ENCODE results near the gene OSMR.
"Not testable (repeated sequence)": the region's sequence is repeated elsewhere in the genome, so short reads cannot be mapped to it uniquely, and the experiment has no call there.

OSMR gene

GRCh38 chr5:38831117-38831516 is 14.7 kb upstream of the OSMR start:
- DNase-seq = no peak

- DNase-seq = no peak
Measured at GRCh38 chr5:38831909-38832308, 13.9 kb upstream of the OSMR start.

- DNase-seq = no peak
Measured at GRCh38 chr5:38832810-38833209, 13.0 kb upstream of the OSMR start.

- no peak for DNase-seq
Measured at GRCh38 chr5:38835887-38836286, 9.9 kb upstream of the OSMR start.

- DNase-seq = no peak
Measured at GRCh38 chr5:38837416-38837815, 8.4 kb upstream of the OSMR start.

- no peak for DNase-seq
Measured at GRCh38 chr5:38837932-38838331, 7.9 kb upstream of the OSMR start.

GRCh38 chr5:38843665-38844064 is 2.1 kb upstream of the OSMR start:
- no peak for DNase-seq

- DNase-seq = no peak
Measured at GRCh38 chr5:38846379-38847011, 683 bp downstream of the OSMR start.

GRCh38 chr5:38847559-38848347 is 1.9 kb downstream of the OSMR start:
- DNase-seq = no peak

GRCh38 chr5:38848637-38849036 is 2.8 kb downstream of the OSMR start:
- DNase-seq = no peak

GRCh38 chr5:38851640-38852039 is 5.8 kb downstream of the OSMR start:
- DNase-seq = not testable (repeated sequence)

GRCh38 chr5:38853753-38854470 is 8.1 kb downstream of the OSMR start:
- no peak for DNase-seq

- DNase-seq = no peak
Measured at GRCh38 chr5:38854907-38855306, 9.1 kb downstream of the OSMR start.

GRCh38 chr5:38856660-38857059 is 10.8 kb downstream of the OSMR start:
- no peak for DNase-seq

GRCh38 chr5:38858839-38859238 is 13.0 kb downstream of the OSMR start:
- no peak for DNase-seq

GRCh38 chr5:38861986-38862770 is 16.4 kb downstream of the OSMR start:
- DNase-seq = not testable (repeated sequence)

- DNase-seq = no peak
Measured at GRCh38 chr5:38866362-38867031, 20.7 kb downstream of the OSMR start.

GRCh38 chr5:38867032-38867398 is 21.2 kb downstream of the OSMR start:
- DNase-seq = no peak

- DNase-seq = no peak
Measured at GRCh38 chr5:38867416-38867815, 21.6 kb downstream of the OSMR start.

GRCh38 chr5:38870595-38870994 is 24.8 kb downstream of the OSMR start:
- no peak for DNase-seq

GRCh38 chr5:38871058-38871605 is 25.3 kb downstream of the OSMR start:
- DNase-seq = no peak

All from central memory CD4-positive, alpha-beta T cell (primary cell).